CD14-positive monocyte (primary cell): ENCODE results near the gene AASDH. TPM values are rescaled to one million over a fixed set of nuclear protein-coding genes. Genes with fewer than 3 reads are reported as not detected.

ENCODE experiments used
- DNase-seq, 3 donors: peaks; one replicate each; pipeline ENCODE4 v3.0.0-alpha.2; 2011 to 2022
- H2AFZ ChIP-seq: 2 replicates; pipeline ENCODE4 v1.6.0; 2012; ENCODE audit warnings: mild to moderate bottlenecking, low read depth, low read length, inconsistent platforms; ENCODE audit not compliant: insufficient read depth, poor library complexity, severe bottlenecking
- H3K27ac ChIP-seq, 2 donors: 1 replicate in 1 of 2; 2 replicates in 1 of 2; pipeline ENCODE4 v1.5.1; 2012 to 2013; ENCODE audit warnings: low read length in 2 of 2, control low read depth in 1 of 2, inconsistent platforms in 1 of 2, low read depth in 1 of 2, mild to moderate bottlenecking in 1 of 2
- H3K27me3 ChIP-seq, 2 donors: one replicate each; pipeline versions ENCODE4 v1.6.0 to v1.6.1; 2011 to 2013; ENCODE audit warnings: low read length in 2 of 2; ENCODE audit not compliant: control insufficient read depth in 2 of 2, insufficient read depth in 2 of 2
- H3K36me3 ChIP-seq, 2 donors: replicated peaks in 1 of 2; 1 replicate in 1 of 2; 2 replicates in 1 of 2; pipeline versions ENCODE4 v1.5.1 to v1.6.1; 2012 to 2013; ENCODE audit warnings: low read length in 2 of 2, control low read depth in 1 of 2, inconsistent platforms in 1 of 2, mild to moderate bottlenecking in 1 of 2; ENCODE audit not compliant: insufficient read depth in 2 of 2, control insufficient read depth in 1 of 2
- H3K4me1 ChIP-seq, 2 donors: 1 replicate in 1 of 2; 2 replicates in 1 of 2; pipeline versions ENCODE4 v1.5.1 to v1.6.1; 2012 to 2013; ENCODE audit warnings: low read length in 2 of 2, control low read depth in 1 of 2, inconsistent platforms in 1 of 2, mild to moderate bottlenecking in 1 of 2, moderate library complexity in 1 of 2; ENCODE audit not compliant: insufficient read depth in 2 of 2, control insufficient read depth in 1 of 2
- H3K4me2 ChIP-seq: replicated peaks from 2 replicates; pipeline ENCODE3; 2012; ENCODE audit warnings: low read length, moderate library complexity, mild to moderate bottlenecking; ENCODE audit not compliant: poor library complexity, severe bottlenecking; ENCODE audit errors: extremely low read depth
- H3K4me3 ChIP-seq, 3 experiments: fragments of 200-600 bp in 1 of 3; sonication (generic) in 1 of 3; replicated peaks in 1 of 3; 1 replicate in 2 of 3; 2 replicates in 1 of 3; pipeline ENCODE4 v1.5.1; 2011 to 2013; ENCODE audit warnings: low read length in 3 of 3, mild to moderate bottlenecking in 3 of 3, control low read depth in 2 of 3, low read depth in 2 of 3, inconsistent platforms in 1 of 3, moderate library complexity in 1 of 3
- H3K79me2 ChIP-seq: 2 replicates; pipeline ENCODE4 v1.6.0; 2012; ENCODE audit warnings: mild to moderate bottlenecking, control low read depth, inconsistent platforms, low read length, moderate library complexity; ENCODE audit not compliant: insufficient read depth
- H3K9ac ChIP-seq: 2 replicates; pipeline ENCODE4 v1.6.0; 2017; ENCODE audit warnings: low read length, mild to moderate bottlenecking; ENCODE audit not compliant: insufficient read depth, poor library complexity, severe bottlenecking
- H3K9me3 ChIP-seq, 2 donors: replicated peaks in 1 of 2; 1 replicate in 1 of 2; 2 replicates in 1 of 2; pipeline versions ENCODE4 v1.5.1 to v1.6.1; 2012 to 2013; ENCODE audit warnings: low read length in 2 of 2, control low read depth in 1 of 2; ENCODE audit not compliant: control insufficient read depth in 1 of 2, insufficient read depth in 1 of 2
- H4K20me1 ChIP-seq: 2 replicates; pipeline ENCODE4 v1.6.0; 2012; ENCODE audit warnings: mild to moderate bottlenecking, low read length, control low read depth, moderate library complexity; ENCODE audit not compliant: insufficient read depth
- H3K27ac Mint-ChIP-seq, 7 donors: one replicate each; pipeline ENCODE4 v1.8.0; 2020; ENCODE audit warnings: mild to moderate bottlenecking in 7 of 7, mixed read lengths in 7 of 7, moderate library complexity in 6 of 7, inconsistent platforms in 2 of 7
- H3K27me3 Mint-ChIP-seq, 3 donors: one replicate each; pipeline ENCODE4 v1.8.0; 2021 to 2022; ENCODE audit warnings: low read depth in 3 of 3, mild to moderate bottlenecking in 3 of 3, mixed read lengths in 3 of 3, moderate library complexity in 3 of 3, inconsistent platforms in 1 of 3
- H3K36me3 Mint-ChIP-seq, 2 donors: one replicate each; pipeline ENCODE4 v1.8.0; 2020; ENCODE audit warnings: mixed read lengths in 2 of 2, inconsistent platforms in 1 of 2, mild to moderate bottlenecking in 1 of 2
- H3K4me1 Mint-ChIP-seq: one replicate; pipeline ENCODE4 v1.8.0; 2020; ENCODE audit warnings: mild to moderate bottlenecking, mixed read lengths
- H3K4me3 Mint-ChIP-seq, 2 donors: one replicate each; pipeline ENCODE4 v1.8.0; 2020; ENCODE audit warnings: mild to moderate bottlenecking in 2 of 2, mixed read lengths in 2 of 2, moderate library complexity in 1 of 2
- H3K9me3 Mint-ChIP-seq, 7 donors: one replicate each; pipeline ENCODE4 v1.8.0; 2020 to 2022; ENCODE audit warnings: mixed read lengths in 7 of 7, mild to moderate bottlenecking in 6 of 7, moderate library complexity in 6 of 7, inconsistent platforms in 2 of 7
- CTCF ChIP-seq: fragments of 200-600 bp; IDR thresholded peaks from one replicate; pipeline ENCODE4 v1.8.0; 2022; ENCODE audit warnings: antibody characterized with exemption, mild to moderate bottlenecking
- WGBS: methylation state at CpG from one replicate; pipeline ENCODE4 v1.1.5; 2013; ENCODE audit warnings: missing lambda C conversion rate; ENCODE audit not compliant: insufficient coverage; 5-methylcytosine and 5-hydroxymethylcytosine counted together
- intact Hi-C, 2 donors: fragments of 100-400 bp; cut with micrococcal nuclease; formaldehyde crosslinking; loops; one replicate each; pipeline versions ENCODE4 v1.15.0 to v1.15.1; 2023
- polyA plus RNA-seq, 3 donors: library from polyadenylated mRNA; depleted of rRNA in 1 of 3; unstranded in 2 of 3; stranded (reverse) in 1 of 3; fragments of 300-500 nt in 2 of 3; fragments of >200 nt in 1 of 3; fragmentation: Illumina TruSeq in 2 of 3; gene quantifications; 1 replicate in 2 of 3; 2 replicates in 1 of 3; pipeline ENCODE4 v1.2.3, GENCODE V29; 2012 to 2021

Gene AASDH
- polyA plus RNA-seq, 3 donors = 5.9 to 6.9 (median 6.2) TPM

DNA sequence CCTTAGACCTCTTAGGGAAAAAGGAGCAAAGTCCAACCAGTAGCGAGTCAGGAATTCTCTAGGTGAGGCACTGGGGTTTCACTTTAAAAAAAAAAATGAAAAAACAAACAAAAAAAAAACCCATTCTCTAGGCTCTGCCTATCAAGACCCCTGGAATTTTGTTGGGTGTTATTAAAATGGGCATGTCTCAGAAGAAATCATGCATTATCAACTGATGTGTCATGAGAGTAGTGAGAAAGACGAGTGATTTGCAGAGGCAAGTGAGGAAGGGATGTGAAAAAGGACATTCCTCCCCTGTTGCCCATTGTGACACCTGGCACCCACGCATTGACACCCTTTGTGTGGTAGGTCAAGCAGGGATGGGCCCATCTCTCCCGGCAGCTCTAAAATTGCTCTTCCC, 78.9 kb downstream of the AASDH start:
- H3K4me3 ChIP-seq = no peak overlapping the region
- H4K20me1 ChIP-seq = no peaks in the 10 kb centered on the region
- no CpG with 5 or more reads among the region's 4 CpGs for WGBS
- Mint-ChIP-seq H3K27me3 (peaks cover 1 to 3% (median 2%) of the 10 kb centered on the region in 3 donors), H3K4me3 (no peak overlapping the region), H3K4me1 (no peaks in the 10 kb centered on the region), H3K36me3 (no peaks in the 10 kb centered on the region), H3K27ac (no peak overlapping the region), H3K9me3 (peaks cover 0 to 2% (median 0%) of the 10 kb centered on the region in 7 donors)
- H3K79me2 ChIP-seq = no peaks in the 10 kb centered on the region
- no peak overlapping the region for H2AFZ ChIP-seq
- H3K4me2 ChIP-seq = no peak overlapping the region
- no peaks in the 10 kb centered on the region for H3K4me1 ChIP-seq
- H3K9ac ChIP-seq = no peak overlapping the region
- no peak for TF ChIP-seq CTCF
- no peaks in the 10 kb centered on the region for H3K36me3 ChIP-seq
- no peak overlapping the region for H3K27ac ChIP-seq
- intact Hi-C loops = no loop called here
- no peaks in the 10 kb centered on the region for H3K27me3 ChIP-seq
- DNase-seq = no peak
- no peaks in the 10 kb centered on the region for H3K9me3 ChIP-seq

GRCh38 chr4:56307423-56307822, 79.9 kb downstream of the AASDH start:
- H2AFZ ChIP-seq = no peak overlapping the region
- Mint-ChIP-seq H3K9me3 (peaks cover 0 to 2% (median 0%) of the 10 kb centered on the region in 7 donors), H3K36me3 (no peaks in the 10 kb centered on the region), H3K4me1 (no peaks in the 10 kb centered on the region), H3K27me3 (peaks cover 0 to 3% (median 2%) of the 10 kb centered on the region in 3 donors), H3K4me3 (no peak overlapping the region), H3K27ac (peak overlapping the region in 1 of 7 donors; percentile 31)
- H3K36me3 ChIP-seq = no peaks in the 10 kb centered on the region
- no peaks in the 10 kb centered on the region for H3K4me1 ChIP-seq
- no peak overlapping the region for H3K27ac ChIP-seq
- WGBS = 78% methylated on average over 3 of the region's 3 CpGs
- H3K9me3 ChIP-seq = no peaks in the 10 kb centered on the region
- DNase-seq = no peak
- intact Hi-C loops = no loop called here
- no peak overlapping the region for H3K4me3 ChIP-seq
- H4K20me1 ChIP-seq = no peaks in the 10 kb centered on the region
- H3K79me2 ChIP-seq = no peaks in the 10 kb centered on the region
- H3K27me3 ChIP-seq = no peaks in the 10 kb centered on the region
- H3K9ac ChIP-seq = no peak overlapping the region
- TF ChIP-seq CTCF = no peak
- no peak overlapping the region for H3K4me2 ChIP-seq
